Upper lobe of left lung (tissue), 6 donors: ENCODE measurements around the gene PLCB2. TPM values are rescaled to one million over a fixed set of nuclear protein-coding genes. Genes with fewer than 3 reads are reported as not detected.

ENCODE experiments used
- ATAC-seq, 2 donors: fragments of 200-7000 bp; cut with Tn5 transposase; one replicate each; pipeline ENCODE4 v1.9.1; 2022; ENCODE audit warnings: mild to moderate bottlenecking in 2 of 2, moderate library complexity in 2 of 2; ENCODE audit not compliant: low FRiP score in 2 of 2
- DNase-seq, 2 donors: peaks; one replicate each; pipeline ENCODE4 v3.0.0-alpha.2; 2019 to 2020
- H3K27ac ChIP-seq, 4 donors: fragments of 200-600 bp; sonication (generic); one replicate each; pipeline ENCODE4 v1.5.1; 2016 to 2019
- H3K27me3 ChIP-seq, 4 donors: fragments of 200-600 bp; sonication (generic); one replicate each; pipeline ENCODE4 v1.5.1; 2017 to 2019
- H3K36me3 ChIP-seq, 4 donors: fragments of 200-600 bp; sonication (generic); one replicate each; pipeline ENCODE4 v1.5.1; 2016 to 2019
- H3K4me1 ChIP-seq, 4 donors: fragments of 200-600 bp; sonication (generic); one replicate each; pipeline ENCODE4 v1.5.1; 2018 to 2019
- H3K4me3 ChIP-seq, 4 donors: fragments of 200-600 bp; sonication (generic); one replicate each; pipeline ENCODE4 v1.5.1; 2017 to 2019; ENCODE audit warnings: mild to moderate bottlenecking in 2 of 4, moderate library complexity in 1 of 4
- H3K9me3 ChIP-seq, 4 donors: fragments of 200-600 bp; sonication (generic); one replicate each; pipeline ENCODE4 v1.5.1; 2018 to 2019
- CTCF ChIP-seq, 6 experiments: fragments of 450-650 bp in 4 of 6; fragments of 200-600 bp in 2 of 6; sonication (generic) in 2 of 6; IDR thresholded peaks; one replicate each; pipeline ENCODE4 v1.5.1; 2016 to 2019; ENCODE audit warnings: antibody characterized with exemption in 6 of 6
- EP300 ChIP-seq, 4 donors: sonication (generic); formaldehyde crosslinking; IDR thresholded peaks; one replicate each; pipeline ENCODE4 v1.5.1; 2017; ENCODE audit warnings: antibody characterized with exemption in 4 of 4, control low read depth in 2 of 4
- POLR2A ChIP-seq, 4 donors: fragments of 450-650 bp; IDR thresholded peaks; one replicate each; pipeline ENCODE4 v1.5.1; 2016 to 2017; ENCODE audit warnings: antibody characterized with exemption in 4 of 4, mild to moderate bottlenecking in 2 of 4
- POLR2AphosphoS5 ChIP-seq, 2 donors: sonication (generic); formaldehyde crosslinking; IDR thresholded peaks; one replicate each; pipeline ENCODE4 v1.5.1; 2017; ENCODE audit warnings: antibody characterized with exemption in 2 of 2
- WGBS, 2 donors: methylation state at CpG; one replicate each; pipeline ENCODE4 v1.1.5; 2017 to 2018; 5-methylcytosine and 5-hydroxymethylcytosine counted together
- total RNA-seq, 6 donors: library from RNA; depleted of rRNA in 4 of 6; stranded (reverse); fragments of >200 nt in 4 of 6; gene quantifications; one replicate each; pipeline versions ENCODE4 v1.1.0 to v1.2.1, GENCODE V29; 2016 to 2021
- donor health status: DM: no; HTN: no; CAD: no; lungs with moderate emphysema.
- donor health status: DM: no; HTN: yes; CAD: no; lungs with severe emphysema.

PLCB2 gene
- total RNA-seq, 6 donors from 2014 or later = 26.9 to 170 (median 85.7) TPM

GRCh38 chr15:40239404-40239692 is 68.4 kb downstream of the PLCB2 start:
- H3K27me3 ChIP-seq = no peaks in the 10 kb centered on the region

GRCh38 chr15:40238532-40239403 is 69.0 kb downstream of the PLCB2 start, which contains the start of gene PAK6:
Gene PAK6 (plus strand): TSS chr15:40239063. CDS start chr15:40264786, 25,723 bp downstream.
- WGBS, 2 donors = 10 to 11% methylated on average over 17 to 29 of the region's 39 CpGs
- no peaks in the 10 kb centered on the region for H3K9me3 ChIP-seq
- ATAC-seq (peak; percentile 62 to 65), DNase-seq (peak; percentile 83 to 88)
- no peaks in the 10 kb centered on the region for H3K36me3 ChIP-seq
- no peak within 1 kb of the TSS for H3K27ac ChIP-seq
- H3K27me3 ChIP-seq = no peaks in the 10 kb centered on the region
- H3K4me1 ChIP-seq = peaks cover 8 to 16% (median 11%) of the 10 kb centered on the region in 4 donors
- TF ChIP-seq EP300 (IDR thresholded peaks at IDR 0.05) = no peak
- no peak for TF ChIP-seq POLR2A (IDR thresholded peaks at IDR 0.05)
- TF ChIP-seq CTCF (IDR thresholded peaks at IDR 0.05) = no peak
- peak within 1 kb of the TSS in 3 of 4 donors; percentile 10 to 38 (median 37) for H3K4me3 ChIP-seq

More at GRCh38 chr15:40239404-40239692, 68.4 kb downstream of the PLCB2 start:
- no peaks in the 10 kb centered on the region for H3K9me3 ChIP-seq
- peaks cover 8 to 16% (median 11%) of the 10 kb centered on the region in 4 donors for H3K4me1 ChIP-seq
- DNase-seq (no peak), ATAC-seq (no peak)
- H3K27ac ChIP-seq = no peak overlapping the region
- TF ChIP-seq POLR2A (IDR thresholded peaks at IDR 0.05) (no peak), POLR2AphosphoS5 (IDR thresholded peaks at IDR 0.05) (no peak), CTCF (IDR thresholded peaks at IDR 0.05) (no peak), EP300 (IDR thresholded peaks at IDR 0.05) (no peak)
- H3K36me3 ChIP-seq = no peaks in the 10 kb centered on the region
- 0 to 35% methylated on average over 1 to 5 of the region's 5 CpGs for WGBS, 2 donors
- H3K4me3 ChIP-seq = peak overlapping the region in 3 of 4 donors; percentile 10 to 38 (median 37)

Other genes with a start within 250 kb of the PLCB2 start
- gene BMF, start 199.1 kb downstream of the PLCB2 start, total RNA-seq = 100 to 1,000 TPM in 1 of 6 donors, 10 to 100 TPM in 4, 1 to 10 TPM in 1; 9.9 to 118 (median 26.2) TPM
- gene BUB1B, start 146.9 kb downstream of the PLCB2 start, total RNA-seq = 10 to 100 TPM in 1 of 6 donors, 1 to 10 TPM in 3, under 1 TPM in 1, not detected in 1; 0.79 to 12.1 (median 2.7) TPM
- 10 to 100 TPM in 3 of 6 donors, 1 to 10 TPM in 3; 4.5 to 23.4 (median 15.0) TPM for gene PAK6, start 68.9 kb downstream of the PLCB2 start, total RNA-seq
- 1 to 10 TPM in 1 of 6 donors, not detected in 5; 5.2 TPM for gene ANKRD63, start 24.9 kb downstream of the PLCB2 start, total RNA-seq
- gene INAFM2, start 15.8 kb upstream of the PLCB2 start, total RNA-seq = 10 to 100 TPM; 15.7 to 36.2 (median 25.6) TPM
- 100 to 1,000 TPM in 1 of 6 donors, 10 to 100 TPM in 5; 15.5 to 140 (median 68.1) TPM for gene CCDC9B, start 33.0 kb upstream of the PLCB2 start, total RNA-seq
- gene PHGR1, start 43.1 kb upstream of the PLCB2 start, total RNA-seq = under 1 TPM in 1 of 6 donors, not detected in 5; 0.67 TPM
- 1 to 10 TPM in 2 of 6 donors, under 1 TPM in 4; under 0.01 to 3.5 (median 0.13) TPM for gene DISP2, start 50.3 kb upstream of the PLCB2 start, total RNA-seq
- 10 to 100 TPM; 10.6 to 27.6 (median 17.3) TPM for gene KNSTRN, start 74.8 kb upstream of the PLCB2 start, total RNA-seq
- 100 to 1,000 TPM in 2 of 6 donors, 10 to 100 TPM in 4; 68.1 to 112 (median 94.5) TPM for gene IVD, start 97.9 kb upstream of the PLCB2 start, total RNA-seq
- 10 to 100 TPM; 21.0 to 36.9 (median 28.5) TPM for gene BAHD1, start 133.0 kb upstream of the PLCB2 start, total RNA-seq
- gene CHST14, start 163.0 kb upstream of the PLCB2 start, total RNA-seq = 10 to 100 TPM in 5 of 6 donors, 1 to 10 TPM in 1; 3.1 to 20.6 (median 14.6) TPM